Transverse colon (tissue), 4 donors: ENCODE measurements around the gene CCDC33.

Experiments used
- POLR2A ChIP-seq: fragments of 450-650 bp; IDR thresholded peaks from one replicate; pipeline ENCODE4 v1.6.1; 2016; ENCODE audit warnings: antibody characterized with exemption, mild to moderate bottlenecking, moderate library complexity
- POLR2AphosphoS5 ChIP-seq, 3 donors: sonication (generic); formaldehyde crosslinking; IDR thresholded peaks; one replicate each; pipeline ENCODE4 v1.6.1; 2016; ENCODE audit warnings: antibody characterized with exemption in 3 of 3
- TF ChIP-seq, protein P1 (sequence below), 5 experiments: fragments of 200-600 bp in 3 of 5; fragments of 450-650 bp in 2 of 5; sonication (generic) in 3 of 5; IDR thresholded peaks; 1 replicate in 2 of 5; 2 replicates in 3 of 5; pipeline ENCODE4 v1.5.1; 2016 to 2017; ENCODE audit warnings: antibody characterized with exemption in 5 of 5, inconsistent platforms in 3 of 5, mild to moderate bottlenecking in 2 of 5, moderate library complexity in 1 of 5

DNA sequence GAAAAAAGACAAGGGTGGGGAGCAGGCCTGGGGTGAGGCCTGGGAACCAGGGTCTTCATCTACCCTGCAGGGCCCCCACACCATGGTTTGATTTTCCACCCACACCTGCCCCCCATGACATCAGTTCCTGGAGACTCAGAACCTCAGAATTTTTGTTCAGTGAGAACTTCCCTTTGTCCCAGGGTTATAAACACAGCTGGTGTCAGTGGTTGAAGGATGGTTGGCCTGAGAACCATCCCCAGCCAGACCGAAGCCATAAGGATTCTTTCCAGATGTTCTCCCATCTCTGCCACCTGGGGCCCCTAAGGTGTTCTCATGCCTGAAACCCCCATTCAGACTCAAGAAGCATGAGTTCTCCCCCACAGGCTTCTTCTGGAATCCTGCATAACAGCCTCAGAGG is 16.6 kb downstream of the CCDC33 start:
- TF ChIP-seq, protein P1, sequence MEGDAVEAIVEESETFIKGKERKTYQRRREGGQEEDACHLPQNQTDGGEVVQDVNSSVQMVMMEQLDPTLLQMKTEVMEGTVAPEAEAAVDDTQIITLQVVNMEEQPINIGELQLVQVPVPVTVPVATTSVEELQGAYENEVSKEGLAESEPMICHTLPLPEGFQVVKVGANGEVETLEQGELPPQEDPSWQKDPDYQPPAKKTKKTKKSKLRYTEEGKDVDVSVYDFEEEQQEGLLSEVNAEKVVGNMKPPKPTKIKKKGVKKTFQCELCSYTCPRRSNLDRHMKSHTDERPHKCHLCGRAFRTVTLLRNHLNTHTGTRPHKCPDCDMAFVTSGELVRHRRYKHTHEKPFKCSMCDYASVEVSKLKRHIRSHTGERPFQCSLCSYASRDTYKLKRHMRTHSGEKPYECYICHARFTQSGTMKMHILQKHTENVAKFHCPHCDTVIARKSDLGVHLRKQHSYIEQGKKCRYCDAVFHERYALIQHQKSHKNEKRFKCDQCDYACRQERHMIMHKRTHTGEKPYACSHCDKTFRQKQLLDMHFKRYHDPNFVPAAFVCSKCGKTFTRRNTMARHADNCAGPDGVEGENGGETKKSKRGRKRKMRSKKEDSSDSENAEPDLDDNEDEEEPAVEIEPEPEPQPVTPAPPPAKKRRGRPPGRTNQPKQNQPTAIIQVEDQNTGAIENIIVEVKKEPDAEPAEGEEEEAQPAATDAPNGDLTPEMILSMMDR (IDR thresholded peaks at IDR 0.05) = no peak
- TF ChIP-seq POLR2A (no peak), POLR2AphosphoS5 (IDR thresholded peaks at IDR 0.05) (no peak)
